Gastrocnemius medialis (tissue), 4 donors: ENCODE data around the gene SLC22A1. TPM values are rescaled to one million over a fixed set of nuclear protein-coding genes. Genes with fewer than 3 reads are reported as not detected.

Experiments
- ATAC-seq, 2 donors: fragments of 150-250 bp; one replicate each; pipeline ENCODE4 v1.9.1; 2016
- DNase-seq, 2 donors: peaks; one replicate each; pipeline ENCODE4 v3.0.0-alpha.2; 2019
- H3K27ac ChIP-seq, 4 donors: fragments of 200-600 bp; sonication (generic); 1 replicate in 1 of 4; 2 replicates in 3 of 4; pipeline ENCODE4 v1.5.1; 2016 to 2018; ENCODE audit warnings: mild to moderate bottlenecking in 2 of 4, moderate library complexity in 1 of 4
- H3K27me3 ChIP-seq, 3 donors: fragments of 200-600 bp; sonication (generic) in 2 of 3; 1 replicate in 1 of 3; 2 replicates in 2 of 3; pipeline versions ENCODE4 v1.5.1 to v1.6.0; 2016 to 2019; ENCODE audit warnings: mild to moderate bottlenecking in 1 of 3, moderate library complexity in 1 of 3
- H3K36me3 ChIP-seq, 2 donors: fragments of 200-600 bp; sonication (generic) in 1 of 2; one replicate each; pipeline ENCODE4 v1.5.1; 2017 to 2018
- H3K4me1 ChIP-seq, 2 donors: fragments of 200-600 bp; sonication (generic) in 1 of 2; one replicate each; pipeline ENCODE4 v1.5.1; 2016 to 2017; ENCODE audit warnings: mild to moderate bottlenecking in 2 of 2
- H3K4me3 ChIP-seq, 4 donors: fragments of 200-600 bp; sonication (generic) in 3 of 4; 1 replicate in 1 of 4; 2 replicates in 3 of 4; pipeline ENCODE4 v1.5.1; 2016 to 2019; ENCODE audit warnings: mild to moderate bottlenecking in 2 of 4
- H3K9me3 ChIP-seq, 3 donors: fragments of 200-600 bp; sonication (generic) in 2 of 3; 1 replicate in 1 of 3; 2 replicates in 2 of 3; pipeline ENCODE4 v1.5.1; 2016 to 2019
- CTCF ChIP-seq, 5 experiments: fragments of 450-650 bp in 3 of 5; fragments of 200-600 bp in 2 of 5; sonication (generic) in 2 of 5; IDR thresholded peaks in 4 of 5; conservative IDR thresholded peaks in 1 of 5; 1 replicate in 4 of 5; 2 replicates in 1 of 5; pipeline ENCODE4 v1.5.1; 2016 to 2019; ENCODE audit warnings: antibody characterized with exemption in 5 of 5, mild to moderate bottlenecking in 3 of 5, moderate library complexity in 3 of 5
- POLR2A ChIP-seq, 2 donors: fragments of 450-650 bp; IDR thresholded peaks; one replicate each; pipeline ENCODE4 v1.6.1; 2017; ENCODE audit warnings: antibody characterized with exemption in 2 of 2, mild to moderate bottlenecking in 2 of 2, moderate library complexity in 2 of 2
- in situ Hi-C, 4 donors: fragments of 200-750 bp; cut with MboI; loops; one replicate each; pipeline versions ENCODE4 v1.15.0 to v1.8.0; 2017; ENCODE audit warnings: low sequenced_read_pairs in 4 of 4
- intact Hi-C: fragments of 100-400 bp; cut with DNase I; formaldehyde crosslinking; loops from one replicate; pipeline ENCODE4 v1.15.1; 2023; ENCODE audit warnings: low total_unique reads
- total RNA-seq, 4 donors: library from RNA; depleted of rRNA; stranded (reverse); fragments of >200 nt; gene quantifications; one replicate each; pipeline versions ENCODE4 v1.1.0 to v1.2.3, GENCODE V29; 2016

Gene SLC22A1
- total RNA-seq, 4 donors from 2014 or later: 0.78 to 1.4 (median 1.1) TPM

GRCh38 chr6:160177220-160177619 lies 55.6 kb downstream of the SLC22A1 start:
- Histone ChIP-seq H3K9me3 (no peaks in the 10 kb centered on the region), H3K27me3 (no peaks in the 10 kb centered on the region), H3K4me3 (no peak overlapping the region), H3K4me1 (no peaks in the 10 kb centered on the region), H3K36me3 (no peaks in the 10 kb centered on the region), H3K27ac (no peak overlapping the region)
- DNase-seq (no peak), ATAC-seq (no peak)
- TF ChIP-seq POLR2A (IDR thresholded peaks at IDR 0.05): no peak
- no peak for TF ChIP-seq CTCF (IDR thresholded peaks at IDR 0.05 in 4 of 5, conservative IDR thresholded peaks at IDR 0.05 in 1 of 5)
- in situ Hi-C loops: no loop called here
- intact Hi-C loops: no loop called here

- in situ Hi-C loops (no loop called here), intact Hi-C loops (no loop called here)
- Histone ChIP-seq H3K4me1 (no peaks in the 10 kb centered on the region), H3K27ac (no peak overlapping the region), H3K9me3 (no peaks in the 10 kb centered on the region), H3K4me3 (no peak overlapping the region), H3K27me3 (no peaks in the 10 kb centered on the region), H3K36me3 (no peaks in the 10 kb centered on the region)
- DNase-seq (no peak), ATAC-seq (no peak)
- TF ChIP-seq POLR2A (IDR thresholded peaks at IDR 0.05) (no peak), CTCF (IDR thresholded peaks at IDR 0.05 in 4 of 5, conservative IDR thresholded peaks at IDR 0.05 in 1 of 5) (no peak)
Observed at GRCh38 chr6:160178271-160178670, 56.7 kb downstream of the SLC22A1 start.

GRCh38 chr6:160180706-160181105 lies 59.1 kb downstream of the SLC22A1 start:
- intact Hi-C loops: no loop called here
- in situ Hi-C loops: no loop called here
- ATAC-seq: no peak

GRCh38 chr6:160188773-160189172 lies 67.2 kb downstream of the SLC22A1 start:
- intact Hi-C loops: no loop called here
- H3K4me3 ChIP-seq: no peak overlapping the region
- no peaks in the 10 kb centered on the region for H3K9me3 ChIP-seq
- in situ Hi-C loops: no loop called here
- no peak overlapping the region for H3K27ac ChIP-seq
- no peaks in the 10 kb centered on the region for H3K27me3 ChIP-seq
- DNase-seq (no peak), ATAC-seq (no peak)
- no peaks in the 10 kb centered on the region for H3K36me3 ChIP-seq
- TF ChIP-seq CTCF (IDR thresholded peaks at IDR 0.05 in 4 of 5, conservative IDR thresholded peaks at IDR 0.05 in 1 of 5): no peak
- no peak for TF ChIP-seq POLR2A (IDR thresholded peaks at IDR 0.05)
- no peaks in the 10 kb centered on the region for H3K4me1 ChIP-seq

More at GRCh38 chr6:160180706-160181105, 59.1 kb downstream of the SLC22A1 start:
- H3K27me3 ChIP-seq: no peaks in the 10 kb centered on the region
- H3K36me3 ChIP-seq: no peaks in the 10 kb centered on the region
- no peak overlapping the region for H3K4me3 ChIP-seq
- TF ChIP-seq POLR2A (IDR thresholded peaks at IDR 0.05) (no peak), CTCF (IDR thresholded peaks at IDR 0.05 in 4 of 5, conservative IDR thresholded peaks at IDR 0.05 in 1 of 5) (no peak)
- H3K9me3 ChIP-seq: no peaks in the 10 kb centered on the region
- no peak overlapping the region for H3K27ac ChIP-seq
- no peak for DNase-seq
- H3K4me1 ChIP-seq: no peaks in the 10 kb centered on the region

- H3K9me3 ChIP-seq: peaks cover 0 to 3% (median 2%) of the 10 kb centered on the region in 3 donors
- no peak overlapping the region for H3K4me3 ChIP-seq
- H3K36me3 ChIP-seq: no peaks in the 10 kb centered on the region
- in situ Hi-C loops (no loop called here), intact Hi-C loops (no loop called here)
- no peak overlapping the region for H3K27ac ChIP-seq
- ATAC-seq (no peak), DNase-seq (no peak)
- H3K27me3 ChIP-seq: no peaks in the 10 kb centered on the region
- H3K4me1 ChIP-seq: no peaks in the 10 kb centered on the region
- TF ChIP-seq POLR2A (IDR thresholded peaks at IDR 0.05) (no peak), CTCF (IDR thresholded peaks at IDR 0.05 in 4 of 5, conservative IDR thresholded peaks at IDR 0.05 in 1 of 5) (no peak)
Observed at GRCh38 chr6:160190081-160190480, 68.5 kb downstream of the SLC22A1 start.
